ENCODE data around the gene ELANE.

The ELANE gene

DNA sequence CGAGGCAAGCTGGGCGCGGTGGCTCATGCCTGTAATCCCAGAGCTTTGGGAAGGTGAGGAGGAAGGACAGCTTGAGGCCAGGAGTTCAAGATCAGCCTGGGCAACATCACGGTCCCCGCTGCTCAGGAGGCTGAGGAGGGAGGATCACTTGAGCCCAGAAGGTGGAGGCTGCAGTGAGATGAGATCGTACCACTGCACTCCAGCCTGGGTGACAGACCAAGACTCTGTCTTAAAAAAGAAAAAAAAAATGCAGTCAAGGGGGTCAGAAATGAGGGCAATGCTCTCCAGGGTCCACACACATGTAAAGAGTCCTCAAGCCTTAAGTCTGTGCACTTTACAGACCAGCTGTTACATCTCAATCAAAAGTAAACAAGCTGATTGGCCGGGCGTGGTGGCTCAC, 52.4 kb downstream of the ELANE start:
- no peak overlapping the region for H3K4me3 ChIP-seq (ENCODE audit: low read length)
- no peak for DNase-seq (ENCODE audit: low read depth, low spot score)
